Measurements from ENCODE around the gene PLEKHD1. TPM values are rescaled to one million over a fixed set of nuclear protein-coding genes. Genes with fewer than 3 reads are reported as not detected.

The PLEKHD1 gene
- total and polyA plus RNA-seq, 2 of the 8 experiments (the other 6 are each of a cell fraction or from before 2014, with no cell fraction given) = 0.24 to 0.48 TPM

DNA sequence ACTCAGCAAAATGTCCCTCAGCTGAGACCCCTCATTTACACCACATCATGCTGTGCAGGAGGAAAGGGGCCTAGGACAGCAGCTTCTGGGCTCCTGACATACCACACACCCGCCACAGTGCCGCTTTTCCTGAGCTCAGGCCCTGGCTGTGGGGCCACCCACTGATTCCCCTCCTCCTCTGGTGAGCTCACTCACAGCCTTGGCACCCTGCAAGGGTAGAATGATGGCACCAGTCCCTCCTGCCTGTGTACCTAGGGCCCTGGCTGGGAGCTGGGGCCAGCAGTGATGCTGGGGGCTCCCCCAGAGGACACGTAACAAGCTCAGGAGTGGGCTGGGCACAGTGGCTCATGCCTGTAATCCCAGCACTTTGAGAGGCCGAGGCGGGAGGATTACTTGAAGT, 44.4 kb downstream of the PLEKHD1 start:
- no peak overlapping the region for H4K91ac ChIP-seq (replicated peaks; ENCODE audit: insufficient read length, low read length)
- no peak overlapping the region for H3K23ac ChIP-seq (ENCODE audit: insufficient read length)
- no peak for TF ChIP-seq SUZ12 (IDR thresholded peaks at IDR 0.05; ENCODE audit: low read length)
- TF ChIP-seq KDM5A (IDR thresholded peaks at IDR 0.05; ENCODE audit: low read length) = no peak
- no peak for TF ChIP-seq ZNF274 (IDR thresholded peaks at IDR 0.05; ENCODE audit: borderline replicate concordance, extremely low read depth, low read length)
- TF ChIP-seq SAP30 (IDR thresholded peaks at IDR 0.05; ENCODE audit: insufficient read depth, insufficient replicate concordance, low read length) = no peak
- TF ChIP-seq MAFK (IDR thresholded peaks at IDR 0.05; ENCODE audit: low read depth, low read length) = no peak
- TF ChIP-seq POLR2AphosphoS5 (IDR thresholded peaks at IDR 0.05; ENCODE audit: low read depth, low read length) = no peak
- TF ChIP-seq SP1 (IDR thresholded peaks at IDR 0.05; ENCODE audit: low read depth, low read length) = no peak
- TF ChIP-seq SRF (IDR thresholded peaks at IDR 0.05; ENCODE audit: low read depth, low read length) = no peak
- no peak for TF ChIP-seq SIRT6 (IDR thresholded peaks at IDR 0.05; ENCODE audit: low read length)
- TF ChIP-seq YY1 (IDR thresholded peaks at IDR 0.05; ENCODE audit: low read depth, low read length) = no peak
- TF ChIP-seq SIX5 (IDR thresholded peaks at IDR 0.05; ENCODE audit: low read depth, low read length) = no peak
- TF ChIP-seq TBP (IDR thresholded peaks at IDR 0.05; ENCODE audit: low read depth, low read length) = no peak
- TF ChIP-seq KDM1A (IDR thresholded peaks at IDR 0.05; ENCODE audit: borderline replicate concordance, low read length) = no peak
- TF ChIP-seq RFX5 (IDR thresholded peaks at IDR 0.05; ENCODE audit: borderline replicate concordance, low read depth, low read length) = no peak
- no peak for TF ChIP-seq RBBP5 (IDR thresholded peaks at IDR 0.05; ENCODE audit: borderline replicate concordance, low read depth, low read length)
- H4K8ac ChIP-seq (ENCODE audit: extremely low read depth, insufficient read depth, low read length) = no peak overlapping the region
- no peak overlapping the region for H2AK5ac ChIP-seq (ENCODE audit: low read depth, low read length)
- H3K79me1 ChIP-seq (ENCODE audit: low read depth, low read length) = no peaks in the 10 kb centered on the region
- H3K56ac ChIP-seq (replicated peaks; ENCODE audit: insufficient read length, low read depth, low read length) = no peak overlapping the region
- H3K4ac ChIP-seq (replicated peaks; ENCODE audit: insufficient read length, low read depth, low read length) = no peak overlapping the region
- no peak overlapping the region for H3K27ac ChIP-seq (ENCODE audit: low read depth, low read length)
- no peak overlapping the region for H2BK15ac ChIP-seq (ENCODE audit: low read length)
- no peak overlapping the region; the same call in 1 of the 2 replicates for H3K18ac ChIP-seq (ENCODE audit: extremely low read depth, low read length)
- WGBS, 2 experiments (ENCODE audit: extremely low coverage in 1 of 2, insufficient coverage in 1 of 2, insufficient read length in 1 of 2, insufficient replicate concordance in 2 of 2, low coverage in 1 of 2, low lambda C conversion rate in 2 of 2, missing lambda C conversion rate in 1 of 2) = 97% methylated on average over 4 of the region's 5 CpGs; no CpG with 5 or more reads in 1 of the 2 experiments
- H3K79me2 ChIP-seq (ENCODE audit: control insufficient read depth in 1 of 2, insufficient read depth in 2 of 2, low read length in 2 of 2) = no peaks in the 10 kb centered on the region
- H3K14ac ChIP-seq (ENCODE audit: insufficient read length) = no peak overlapping the region
- H2BK12ac ChIP-seq (ENCODE audit: low read depth, low read length) = no peak overlapping the region
- FAIRE-seq = no peak
- no peak overlapping the region for H3K4me2 ChIP-seq (ENCODE audit: insufficient read depth in 1 of 2, low read depth in 2 of 2, low read length in 2 of 2)
- H2BK120ac ChIP-seq (replicated peaks; ENCODE audit: low read depth, low read length) = no peak overlapping the region
- CTCF ChIA-PET (ENCODE audit: partially characterized antibody) = interaction anchor here (0.6 to 2.0 kb wide), 9 partner anchors 10 to 485 kb away, joined by 3 to 11 read pairs (median 3); no protein-coding TSS in a partner anchor
- no peak for DNase-seq (ENCODE audit: low read depth in 1 of 2, low spot score in 2 of 2)
- no peak overlapping the region for H4K5ac ChIP-seq (ENCODE audit: insufficient read length, low read depth, low read length)
- H3K27me3 ChIP-seq (replicated peaks in 1 of 4; ENCODE audit: control insufficient read depth in 3 of 4, extremely low read depth in 1 of 4, insufficient read depth in 3 of 4, low read length in 3 of 4) = no peaks in the 10 kb centered on the region
- H2BK5ac ChIP-seq (ENCODE audit: low read depth, low read length) = no peak overlapping the region
- H4K20me1 ChIP-seq (replicated peaks in 1 of 2; ENCODE audit: control insufficient read depth in 1 of 2, insufficient read depth in 2 of 2, low read length in 2 of 2) = no peaks in the 10 kb centered on the region
- H3K36me3 ChIP-seq (ENCODE audit: control insufficient read depth in 2 of 4, insufficient read depth in 4 of 4, low read length in 3 of 4) = no peaks in the 10 kb centered on the region
- H3K9ac ChIP-seq (replicated peaks in 1 of 4; ENCODE audit: extremely low read depth in 1 of 4, low read depth in 3 of 4, low read length in 3 of 4) = no peak overlapping the region
- H3K4me3 ChIP-seq (ENCODE audit: extremely low read depth in 1 of 4, insufficient read depth in 2 of 4, low read depth in 3 of 4, low read length in 4 of 4) = no peak overlapping the region
- H3K23me2 ChIP-seq (ENCODE audit: low read depth, low read length) = no peaks in the 10 kb centered on the region
- POLR2A ChIA-PET (ENCODE audit: partially characterized antibody) = interaction anchor here (1.4 to 1.8 kb wide), 3 partner anchors 10 to 43 kb away, joined by 3 to 4 read pairs (median 4); no protein-coding TSS in a partner anchor
- H2AFZ ChIP-seq (ENCODE audit: low read length) = no peak overlapping the region
- H2BK20ac ChIP-seq (ENCODE audit: low read length) = no peak overlapping the region
- no peaks in the 10 kb centered on the region for H3K9me3 ChIP-seq (ENCODE audit: insufficient read depth in 2 of 2, low read depth in 1 of 2, low read length in 1 of 2)
- H3K4me1 ChIP-seq (replicated peaks in 1 of 4; ENCODE audit: control insufficient read depth in 3 of 4, insufficient read depth in 4 of 4, low read length in 3 of 4) = no peaks in the 10 kb centered on the region
